Measurements from ENCODE around the gene PHKB.
"Not testable (repeated sequence)": the region's sequence is repeated elsewhere in the genome, so short reads cannot be mapped to it uniquely, and the experiment has no call there.

PHKB gene

DNA sequence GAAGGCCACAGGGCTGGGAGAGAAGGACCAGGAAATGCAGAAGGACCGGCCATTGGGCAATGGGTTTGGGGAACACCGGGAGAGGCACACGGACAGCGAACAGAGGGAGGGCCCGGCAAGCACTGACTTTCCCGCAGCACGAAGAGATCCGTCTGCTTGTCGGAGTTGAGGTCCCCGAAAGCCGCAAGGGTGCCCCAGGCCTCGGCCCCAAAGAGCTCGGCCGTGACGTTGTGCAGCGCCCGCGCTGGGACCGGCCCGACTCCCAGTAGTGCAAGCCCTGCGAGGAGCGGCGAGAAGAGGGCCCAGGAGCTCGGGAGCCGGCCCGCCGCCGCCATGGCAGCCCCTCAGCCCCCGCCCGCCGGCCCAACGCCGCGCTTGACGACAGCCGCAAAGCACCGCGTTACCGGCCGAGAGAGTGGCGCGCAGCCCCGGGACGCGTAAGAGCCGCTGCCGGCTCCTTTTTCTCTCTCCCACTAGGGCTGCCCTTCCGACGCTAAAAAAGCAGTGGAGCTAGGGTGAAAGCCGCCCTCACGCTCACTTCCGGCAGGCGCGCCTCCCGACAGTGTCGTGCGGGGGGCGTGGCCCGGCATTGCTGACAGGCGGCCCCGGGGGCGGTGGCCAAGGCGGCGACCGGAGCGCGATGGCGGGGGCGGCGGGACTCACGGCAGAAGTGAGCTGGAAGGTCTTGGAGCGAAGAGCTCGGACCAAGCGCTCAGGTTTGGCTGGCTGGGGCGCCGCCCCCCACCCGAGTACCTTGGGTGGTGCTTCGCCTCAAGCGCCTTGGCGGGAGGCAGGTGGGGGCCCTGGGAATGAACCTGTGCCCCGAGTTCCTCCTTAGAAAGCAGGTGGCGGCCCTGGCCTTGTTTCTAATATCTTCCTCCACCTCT, at the start of gene PHKB, which contains the start of gene ITFG1:
PHKB (plus strand) TSS at position 621 of the 887 bp plus-strand sequence; CDS start at position 641, 20 bp downstream.
ITFG1 (minus strand) TSS at position 353 of the 887 bp plus-strand sequence; CDS start at position 335, 18 bp downstream.
- peak; percentile 95 to 96 for DNase-seq
- no peaks in the 10 kb centered on the region for H3K9me3 Mint-ChIP-seq
- ATAC-seq, result peak; percentile 91
- H3K4me3 Mint-ChIP-seq, result peak within 1 kb of the TSS; percentile 87 to 92
- H3K27me3 Mint-ChIP-seq, result no peaks in the 10 kb centered on the region
- H3K27ac Mint-ChIP-seq, result peak within 1 kb of the TSS; percentile 97 to 100
- peaks cover 42% of the 10 kb centered on the region for H3K4me1 Mint-ChIP-seq

DNA sequence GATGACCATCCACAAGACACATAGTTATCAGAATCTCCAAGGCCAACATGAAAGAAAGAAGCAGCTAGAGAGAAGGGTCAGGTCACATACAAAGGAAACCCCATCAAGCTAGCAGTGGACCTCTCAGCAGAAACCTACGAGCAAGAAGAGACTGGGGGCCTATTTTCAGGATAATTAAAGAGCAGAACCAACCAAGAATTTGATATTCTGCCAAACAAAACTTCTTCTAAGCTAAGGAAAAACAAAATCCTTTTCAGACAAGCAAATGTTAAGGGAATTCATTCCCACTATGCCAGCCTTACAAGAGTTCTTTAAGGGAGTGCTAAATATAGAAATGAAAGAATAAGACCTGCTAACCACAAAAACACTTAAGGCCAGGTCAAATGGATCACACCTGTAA, 48.1 kb upstream of the PHKB start:
- no peaks in the 10 kb centered on the region for H3K9me3 Mint-ChIP-seq
- no peak for DNase-seq
- no peak overlapping the region for H3K4me3 Mint-ChIP-seq
- no peak for ATAC-seq
- H3K27me3 Mint-ChIP-seq, result no peaks in the 10 kb centered on the region
- peaks cover 11% of the 10 kb centered on the region for H3K4me1 Mint-ChIP-seq
- H3K27ac Mint-ChIP-seq, result peak overlapping the region in 1 of 2 donors; percentile 3

DNA sequence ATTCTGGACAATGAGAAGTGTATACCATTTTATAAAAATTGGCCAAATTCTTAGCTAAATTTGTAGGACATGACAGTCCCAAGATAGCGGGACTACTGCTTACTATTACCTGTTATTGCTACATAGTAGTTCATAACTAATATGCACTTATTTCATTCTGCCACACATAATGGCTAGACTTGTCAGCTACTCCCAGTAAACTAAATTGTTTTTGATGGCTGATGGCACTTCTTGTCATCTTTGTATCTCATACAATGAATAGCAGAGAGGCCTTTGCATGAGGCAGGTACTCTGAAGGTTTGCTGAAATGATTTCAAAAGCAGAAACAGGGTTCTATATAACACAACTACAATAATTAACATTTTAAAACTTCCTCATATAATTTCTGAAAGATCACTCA, 44.3 kb upstream of the PHKB start:
- Mint-ChIP-seq H3K27me3 (no peaks in the 10 kb centered on the region), H3K4me3 (no peak overlapping the region), H3K4me1 (peaks cover 5% of the 10 kb centered on the region), H3K27ac (no peak overlapping the region), H3K9me3 (peaks cover 0 to 6% of the 10 kb centered on the region in 2 donors)
- no peak for ATAC-seq
- DNase-seq, result no peak

DNA sequence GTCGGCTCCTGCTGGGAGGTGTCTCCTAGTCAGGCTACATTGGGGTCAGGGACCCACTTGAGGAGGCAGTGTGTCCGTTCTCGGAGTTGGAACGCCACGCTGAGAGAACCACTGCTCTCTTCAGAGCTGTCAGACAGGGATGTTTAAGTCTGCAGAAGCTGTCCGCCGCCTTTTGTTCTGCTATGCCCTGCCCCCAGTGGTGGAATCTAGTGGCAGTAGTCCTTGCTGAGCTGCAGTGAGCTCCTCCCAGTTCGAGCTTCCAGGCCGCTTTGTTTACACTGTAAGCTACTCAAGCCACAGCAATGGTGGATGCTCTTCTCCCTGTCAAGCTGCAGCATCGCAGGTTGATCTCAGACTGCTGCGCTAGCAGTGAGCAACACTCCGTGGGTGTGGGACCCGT, 36.3 kb upstream of the PHKB start:
- Mint-ChIP-seq H3K27ac (no peak overlapping the region), H3K27me3 (no peaks in the 10 kb centered on the region), H3K9me3 (peaks cover 6 to 12% of the 10 kb centered on the region in 2 donors), H3K4me3 (no peak overlapping the region), H3K4me1 (no peaks in the 10 kb centered on the region)
- ATAC-seq (no peak), DNase-seq (no peak)

DNA sequence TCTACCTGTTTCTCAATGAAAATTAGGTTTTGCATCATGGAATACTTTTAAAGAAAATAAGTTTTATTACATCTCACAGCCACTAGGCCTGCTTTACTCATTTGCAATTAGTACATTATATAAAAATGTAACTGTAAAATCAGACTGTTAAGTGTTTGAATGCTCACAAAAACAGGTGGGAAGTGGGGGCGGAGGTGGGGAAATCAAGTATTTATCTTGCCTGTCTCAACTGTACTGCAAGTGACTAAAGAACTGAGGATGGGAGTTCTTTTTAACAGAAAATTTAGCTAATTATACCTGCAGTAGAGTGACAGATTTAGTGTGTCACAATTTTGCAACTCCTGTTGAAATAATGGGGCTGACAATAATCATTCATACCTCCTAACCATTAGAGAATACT, 34.3 kb upstream of the PHKB start:
- Mint-ChIP-seq H3K4me3 (no peak overlapping the region), H3K9me3 (peaks cover 0 to 12% of the 10 kb centered on the region in 2 donors), H3K4me1 (peaks cover 2% of the 10 kb centered on the region), H3K27ac (no peak overlapping the region), H3K27me3 (no peaks in the 10 kb centered on the region)
- no peak for DNase-seq
- no peak for ATAC-seq

DNA sequence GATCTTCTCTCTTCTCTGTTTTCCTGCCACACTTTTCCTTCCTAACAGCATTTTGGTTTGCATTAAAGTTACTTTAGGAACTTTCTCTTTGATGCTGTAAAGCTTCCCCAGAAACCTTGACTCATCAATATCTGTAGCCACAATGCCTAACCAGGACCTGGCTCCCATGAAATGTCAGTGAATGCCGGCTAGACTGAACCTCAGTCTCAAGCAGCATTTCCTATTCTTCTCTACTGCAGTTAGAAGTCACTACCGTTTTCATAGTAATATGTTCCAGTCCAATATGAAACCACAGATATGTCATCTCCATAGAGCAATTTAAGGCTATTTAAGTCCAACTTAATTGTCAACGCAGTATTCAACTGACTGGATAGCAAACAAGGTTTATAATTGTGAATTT, 29.2 kb upstream of the PHKB start:
- DNase-seq, result no peak
- no peak overlapping the region for H3K4me3 Mint-ChIP-seq
- no peaks in the 10 kb centered on the region for H3K9me3 Mint-ChIP-seq

DNA sequence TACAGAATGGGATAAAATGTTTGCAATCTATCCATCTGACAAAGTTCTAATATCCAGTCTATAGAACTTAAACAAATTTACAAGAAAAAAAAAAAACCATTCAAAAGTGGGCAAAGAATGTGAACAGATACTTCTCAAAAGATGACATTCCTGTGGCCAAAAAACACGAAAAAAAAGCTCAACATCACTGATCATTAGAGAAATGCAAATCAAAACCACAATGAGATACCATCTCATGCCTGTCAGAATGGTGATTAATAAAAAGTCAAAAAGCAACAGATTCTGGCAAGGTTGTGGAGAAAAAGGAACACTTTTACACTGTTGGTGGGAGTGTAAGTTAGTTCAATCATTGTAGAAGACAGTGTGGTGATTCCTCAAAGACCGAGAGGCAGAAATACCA, 26.9 kb upstream of the PHKB start:
- not testable (repeated sequence) for H3K27ac Mint-ChIP-seq

More for the DNA sequence above, 29.2 kb upstream of the PHKB start:
- no peak for ATAC-seq
- no peaks in the 10 kb centered on the region for H3K27me3 Mint-ChIP-seq
- peak overlapping the region in 1 of 2 donors; percentile 56 for H3K27ac Mint-ChIP-seq
- peaks cover 16% of the 10 kb centered on the region for H3K4me1 Mint-ChIP-seq

DNA sequence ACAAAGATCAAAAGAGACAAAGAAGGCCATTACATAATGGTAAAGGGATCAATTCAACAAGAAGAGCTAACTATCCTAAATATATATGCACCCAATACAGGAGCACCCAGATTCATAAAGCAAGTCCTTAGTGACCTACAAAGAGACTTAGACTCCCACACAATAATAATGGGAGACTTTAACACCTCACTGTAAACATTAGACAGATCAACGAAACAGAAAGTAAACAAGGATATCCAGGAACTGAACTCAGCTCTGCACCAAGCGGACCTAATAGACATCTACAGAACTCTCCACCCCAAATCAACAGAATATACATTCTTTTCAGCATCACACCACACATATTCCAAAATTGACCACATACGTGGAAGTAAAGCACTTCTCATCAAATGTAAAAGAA, 21.1 kb upstream of the PHKB start:
- DNase-seq, result not testable (repeated sequence)

More for the DNA sequence above, 26.9 kb upstream of the PHKB start:
- DNase-seq, H3K9me3 Mint-ChIP-seq, ATAC-seq, H3K4me3 Mint-ChIP-seq, H3K27me3 Mint-ChIP-seq: not testable (repeated sequence)
- peaks cover 20% of the 10 kb centered on the region for H3K4me1 Mint-ChIP-seq

DNA sequence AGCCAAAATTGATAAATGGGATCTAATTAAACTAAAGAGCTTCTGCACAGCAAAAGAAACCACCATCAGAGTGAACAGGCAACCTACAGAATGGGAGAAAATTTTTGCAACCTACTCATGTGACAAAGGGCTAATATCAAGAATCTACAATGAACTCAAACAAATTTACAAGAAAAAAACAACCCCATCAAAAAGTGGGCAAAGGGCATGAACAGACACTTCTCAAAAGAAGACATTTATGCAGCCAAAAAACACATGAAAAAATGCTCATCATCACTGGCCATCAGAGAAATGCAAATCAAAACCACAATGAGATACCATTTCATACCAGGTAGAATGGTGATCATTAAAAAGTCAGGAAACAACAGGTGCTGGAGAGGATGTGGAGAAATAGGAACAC, 18.2 kb upstream of the PHKB start:
- not testable (repeated sequence) for DNase-seq, ATAC-seq, H3K27ac Mint-ChIP-seq, H3K27me3 Mint-ChIP-seq, H3K4me3 Mint-ChIP-seq, H3K4me1 Mint-ChIP-seq
- peaks cover 10 to 13% of the 10 kb centered on the region in 2 donors for H3K9me3 Mint-ChIP-seq

More for the DNA sequence above, 21.1 kb upstream of the PHKB start:
- Mint-ChIP-seq H3K4me1 (peaks cover 12% of the 10 kb centered on the region), H3K9me3 (peaks cover 10 to 13% of the 10 kb centered on the region in 2 donors)
- H3K4me3 Mint-ChIP-seq, H3K27me3 Mint-ChIP-seq, H3K27ac Mint-ChIP-seq, ATAC-seq: not testable (repeated sequence)

DNA sequence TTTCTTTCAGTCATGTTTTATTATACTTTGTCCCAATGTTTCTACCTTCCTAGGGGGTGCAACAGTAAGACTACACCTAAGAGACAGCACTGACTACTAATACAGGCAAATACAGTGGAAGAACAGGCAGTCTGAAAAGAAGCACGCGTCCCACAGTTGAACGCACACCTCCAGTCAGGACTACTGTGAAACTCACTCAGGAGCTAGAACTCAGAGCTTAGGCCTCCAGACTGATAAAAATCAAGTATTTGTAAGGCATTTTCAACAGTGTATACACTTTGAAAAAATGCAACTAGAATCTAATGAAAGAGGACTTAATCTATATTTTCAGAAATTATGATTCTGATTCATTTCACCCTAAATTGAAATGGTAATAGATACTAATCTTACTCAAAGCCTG, 14.7 kb upstream of the PHKB start:
- DNase-seq, result no peak
- Mint-ChIP-seq H3K27ac (no peak overlapping the region), H3K4me1 (peaks cover 7% of the 10 kb centered on the region), H3K4me3 (no peak overlapping the region), H3K9me3 (peaks cover 0 to 4% of the 10 kb centered on the region in 2 donors), H3K27me3 (no peaks in the 10 kb centered on the region)
- no peak for ATAC-seq

DNA sequence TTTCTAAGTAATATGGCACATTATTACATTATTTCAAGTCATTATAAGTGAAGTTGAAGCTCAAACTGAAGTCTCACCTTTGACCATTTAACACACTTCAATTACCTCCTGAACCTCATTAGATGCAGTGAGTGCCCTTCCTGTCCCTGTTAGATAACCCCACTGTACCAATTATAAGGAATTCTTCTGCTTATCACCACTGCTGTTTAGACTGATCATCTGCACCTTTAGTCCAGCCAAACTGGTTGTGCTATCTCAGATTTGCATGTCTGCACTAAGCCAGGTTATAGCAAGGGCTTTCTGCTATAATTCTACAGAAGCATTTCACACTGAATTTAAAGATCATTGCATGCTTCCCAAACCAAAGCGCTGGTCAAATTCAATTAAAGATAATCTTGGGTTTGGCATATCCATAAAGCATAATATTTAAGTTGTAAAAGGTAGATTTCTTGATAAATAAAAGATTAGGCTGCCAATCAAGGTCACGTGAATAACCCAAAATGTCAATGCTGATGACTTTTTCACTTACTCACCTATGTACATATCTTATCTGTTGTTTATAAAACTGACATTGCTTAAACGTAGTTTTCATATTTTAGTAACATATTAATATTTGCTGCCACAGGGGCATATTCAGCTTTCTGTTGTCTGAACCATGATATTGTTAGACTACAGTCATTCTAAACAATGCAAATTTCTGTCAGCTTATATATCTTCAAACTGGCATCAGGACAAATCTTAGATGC, 12.1 kb upstream of the PHKB start:
- DNase-seq (no peak), ATAC-seq (no peak)
- no peak overlapping the region for H3K4me3 Mint-ChIP-seq
- no peak overlapping the region for H3K27ac Mint-ChIP-seq
- no peaks in the 10 kb centered on the region for H3K9me3 Mint-ChIP-seq
- peaks cover 7% of the 10 kb centered on the region for H3K4me1 Mint-ChIP-seq
- no peaks in the 10 kb centered on the region for H3K27me3 Mint-ChIP-seq

DNA sequence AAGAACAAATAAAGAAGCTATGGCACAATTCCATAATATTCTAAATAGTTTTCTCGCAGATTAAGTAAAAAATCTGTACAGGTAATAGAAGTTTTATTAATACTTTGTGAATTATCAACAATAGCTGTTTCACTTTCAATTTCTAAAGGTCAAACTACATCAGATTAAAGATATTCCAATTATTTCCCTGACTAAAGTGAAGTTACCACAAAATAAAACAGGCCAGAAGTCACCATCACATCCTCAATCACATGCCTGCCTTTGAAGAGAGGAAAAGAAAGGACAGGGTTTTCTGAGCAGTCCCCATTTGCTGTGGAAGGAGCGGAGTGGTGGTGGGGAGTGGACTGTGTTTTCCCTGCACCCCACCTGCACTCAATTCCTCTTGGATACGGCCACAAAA, 11.3 kb upstream of the PHKB start:
- ATAC-seq (no peak), DNase-seq (no peak)
- peaks cover 7% of the 10 kb centered on the region for H3K4me1 Mint-ChIP-seq
- H3K4me3 Mint-ChIP-seq, result no peak overlapping the region
- no peaks in the 10 kb centered on the region for H3K9me3 Mint-ChIP-seq
- no peaks in the 10 kb centered on the region for H3K27me3 Mint-ChIP-seq
- H3K27ac Mint-ChIP-seq, result no peak overlapping the region

DNA sequence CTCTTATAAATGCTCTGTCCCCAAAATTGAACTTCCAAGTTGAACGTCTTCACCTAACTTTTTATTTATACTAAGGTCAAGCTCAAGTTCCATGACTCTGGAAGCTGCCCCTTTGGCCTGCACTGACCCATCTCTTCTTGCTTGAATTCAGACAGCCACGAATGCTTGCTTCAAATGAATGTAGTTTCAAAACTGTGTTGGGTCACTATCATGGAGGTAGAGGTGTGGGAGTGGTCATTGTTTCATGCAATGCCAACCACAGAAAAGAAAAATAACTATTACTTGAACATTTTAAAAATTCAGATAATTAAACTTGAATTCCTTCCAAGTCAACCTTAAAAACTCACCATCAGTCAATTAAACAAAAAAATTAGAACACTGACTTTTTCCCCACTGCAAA, 2.8 kb upstream of the PHKB start:
- Mint-ChIP-seq H3K4me3 (no peak overlapping the region), H3K27ac (no peak overlapping the region), H3K27me3 (no peaks in the 10 kb centered on the region), H3K4me1 (peaks cover 38% of the 10 kb centered on the region), H3K9me3 (no peaks in the 10 kb centered on the region)
- ATAC-seq, result no peak
- DNase-seq, result no peak

DNA sequence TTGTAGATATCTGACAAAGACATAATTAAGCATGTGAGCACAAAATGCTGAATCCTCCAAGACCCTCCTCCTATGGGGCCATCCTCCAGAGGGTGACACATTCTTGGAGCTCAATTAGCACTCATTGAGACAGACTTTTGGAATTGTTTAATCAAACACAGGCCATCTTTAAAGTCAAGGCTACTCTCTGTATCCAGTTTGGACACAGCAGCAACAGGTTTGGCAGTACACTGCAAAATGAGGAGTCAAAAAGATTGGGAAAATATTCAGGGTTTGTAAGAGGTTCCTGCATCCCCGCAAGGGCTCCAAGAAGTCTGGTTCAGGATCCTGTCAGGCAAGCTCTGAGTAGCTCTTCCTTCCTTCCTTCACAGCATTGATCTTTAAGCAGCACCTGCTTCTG, 1.5 kb upstream of the PHKB start:
- H3K4me3 Mint-ChIP-seq, result peak overlapping the region; percentile 87 to 92
- peak overlapping the region; percentile 93 to 100 for H3K27ac Mint-ChIP-seq
- peaks cover 44% of the 10 kb centered on the region for H3K4me1 Mint-ChIP-seq
- ATAC-seq (no peak), DNase-seq (no peak)
- no peaks in the 10 kb centered on the region for H3K27me3 Mint-ChIP-seq
- no peaks in the 10 kb centered on the region for H3K9me3 Mint-ChIP-seq

DNA sequence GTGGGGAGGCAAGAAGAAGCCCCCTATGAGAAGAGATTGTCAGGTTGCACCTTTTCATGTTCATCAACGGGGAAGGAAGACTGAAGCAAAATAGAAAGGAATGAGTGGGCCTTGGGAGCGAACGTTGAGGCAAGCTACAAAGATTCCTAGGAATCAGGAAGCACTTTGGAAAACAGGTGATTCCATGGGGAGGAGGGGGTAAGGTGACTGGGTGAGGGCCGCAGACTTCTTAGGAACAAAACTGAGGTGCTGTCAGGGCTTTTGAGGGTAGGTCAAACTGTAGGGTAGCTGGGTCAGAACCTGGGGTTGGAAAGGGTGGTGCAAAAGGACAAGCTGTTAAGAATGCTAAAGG, 796 bp upstream of the PHKB start:
- Mint-ChIP-seq H3K9me3 (no peaks in the 10 kb centered on the region), H3K27ac (peak overlapping the region; percentile 93 to 100), H3K4me1 (peaks cover 40% of the 10 kb centered on the region), H3K27me3 (no peaks in the 10 kb centered on the region), H3K4me3 (peak overlapping the region; percentile 87 to 92)
- no peak for ATAC-seq
- no peak for DNase-seq
